ENCODE measurements around the gene COQ9.

DNA sequence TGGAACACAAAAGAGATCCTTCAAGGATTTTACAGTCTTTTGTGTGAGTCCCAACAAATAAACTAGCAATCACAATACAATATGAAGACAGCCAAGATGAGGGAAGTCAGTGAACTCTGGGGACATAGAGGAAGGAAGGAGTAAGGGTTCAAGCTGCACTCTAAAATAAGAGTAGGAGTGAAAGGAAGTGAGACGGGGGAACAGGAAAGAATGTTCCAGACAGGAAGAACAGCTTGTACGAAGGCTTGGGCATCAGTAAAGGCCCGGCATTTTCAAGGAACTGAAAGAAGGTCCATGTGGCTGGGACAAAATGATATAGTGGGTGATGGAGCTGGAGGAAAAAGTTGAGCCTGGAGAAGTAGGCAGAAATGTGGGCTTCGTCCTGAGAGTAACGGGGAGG lies 38.2 kb upstream of the COQ9 start:
- TF ChIP-seq, protein P1, sequence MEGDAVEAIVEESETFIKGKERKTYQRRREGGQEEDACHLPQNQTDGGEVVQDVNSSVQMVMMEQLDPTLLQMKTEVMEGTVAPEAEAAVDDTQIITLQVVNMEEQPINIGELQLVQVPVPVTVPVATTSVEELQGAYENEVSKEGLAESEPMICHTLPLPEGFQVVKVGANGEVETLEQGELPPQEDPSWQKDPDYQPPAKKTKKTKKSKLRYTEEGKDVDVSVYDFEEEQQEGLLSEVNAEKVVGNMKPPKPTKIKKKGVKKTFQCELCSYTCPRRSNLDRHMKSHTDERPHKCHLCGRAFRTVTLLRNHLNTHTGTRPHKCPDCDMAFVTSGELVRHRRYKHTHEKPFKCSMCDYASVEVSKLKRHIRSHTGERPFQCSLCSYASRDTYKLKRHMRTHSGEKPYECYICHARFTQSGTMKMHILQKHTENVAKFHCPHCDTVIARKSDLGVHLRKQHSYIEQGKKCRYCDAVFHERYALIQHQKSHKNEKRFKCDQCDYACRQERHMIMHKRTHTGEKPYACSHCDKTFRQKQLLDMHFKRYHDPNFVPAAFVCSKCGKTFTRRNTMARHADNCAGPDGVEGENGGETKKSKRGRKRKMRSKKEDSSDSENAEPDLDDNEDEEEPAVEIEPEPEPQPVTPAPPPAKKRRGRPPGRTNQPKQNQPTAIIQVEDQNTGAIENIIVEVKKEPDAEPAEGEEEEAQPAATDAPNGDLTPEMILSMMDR (conservative IDR thresholded peaks at IDR 0.05; ENCODE audit: low read depth in 2 of 2) = no peak
- no peak for TF ChIP-seq POLR2AphosphoS5 (IDR thresholded peaks at IDR 0.05; ENCODE audit: low read depth)
- no peak for TF ChIP-seq EZH2 (IDR thresholded peaks at IDR 0.05; ENCODE audit: low read depth, unreplicated experiment)
- no peak for TF ChIP-seq EZH2phosphoT487 (IDR thresholded peaks at IDR 0.05; ENCODE audit: unreplicated experiment)
- TF ChIP-seq, protein P2, sequence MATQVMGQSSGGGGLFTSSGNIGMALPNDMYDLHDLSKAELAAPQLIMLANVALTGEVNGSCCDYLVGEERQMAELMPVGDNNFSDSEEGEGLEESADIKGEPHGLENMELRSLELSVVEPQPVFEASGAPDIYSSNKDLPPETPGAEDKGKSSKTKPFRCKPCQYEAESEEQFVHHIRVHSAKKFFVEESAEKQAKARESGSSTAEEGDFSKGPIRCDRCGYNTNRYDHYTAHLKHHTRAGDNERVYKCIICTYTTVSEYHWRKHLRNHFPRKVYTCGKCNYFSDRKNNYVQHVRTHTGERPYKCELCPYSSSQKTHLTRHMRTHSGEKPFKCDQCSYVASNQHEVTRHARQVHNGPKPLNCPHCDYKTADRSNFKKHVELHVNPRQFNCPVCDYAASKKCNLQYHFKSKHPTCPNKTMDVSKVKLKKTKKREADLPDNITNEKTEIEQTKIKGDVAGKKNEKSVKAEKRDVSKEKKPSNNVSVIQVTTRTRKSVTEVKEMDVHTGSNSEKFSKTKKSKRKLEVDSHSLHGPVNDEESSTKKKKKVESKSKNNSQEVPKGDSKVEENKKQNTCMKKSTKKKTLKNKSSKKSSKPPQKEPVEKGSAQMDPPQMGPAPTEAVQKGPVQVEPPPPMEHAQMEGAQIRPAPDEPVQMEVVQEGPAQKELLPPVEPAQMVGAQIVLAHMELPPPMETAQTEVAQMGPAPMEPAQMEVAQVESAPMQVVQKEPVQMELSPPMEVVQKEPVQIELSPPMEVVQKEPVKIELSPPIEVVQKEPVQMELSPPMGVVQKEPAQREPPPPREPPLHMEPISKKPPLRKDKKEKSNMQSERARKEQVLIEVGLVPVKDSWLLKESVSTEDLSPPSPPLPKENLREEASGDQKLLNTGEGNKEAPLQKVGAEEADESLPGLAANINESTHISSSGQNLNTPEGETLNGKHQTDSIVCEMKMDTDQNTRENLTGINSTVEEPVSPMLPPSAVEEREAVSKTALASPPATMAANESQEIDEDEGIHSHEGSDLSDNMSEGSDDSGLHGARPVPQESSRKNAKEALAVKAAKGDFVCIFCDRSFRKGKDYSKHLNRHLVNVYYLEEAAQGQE (IDR thresholded peaks at IDR 0.05; ENCODE audit: unreplicated experiment) = no peak

All from GM23338 (cell line).